ENCODE results near the gene WDR90. TPM values are rescaled to one million over a fixed set of nuclear protein-coding genes. Genes with fewer than 3 reads are reported as not detected.
A peak's percentile ranks its signal among the peaks of the same experiment; 100 is the strongest.

The WDR90 gene
- total RNA-seq, 1 experiment from 2014 or later = 68.2 TPM

DNA sequence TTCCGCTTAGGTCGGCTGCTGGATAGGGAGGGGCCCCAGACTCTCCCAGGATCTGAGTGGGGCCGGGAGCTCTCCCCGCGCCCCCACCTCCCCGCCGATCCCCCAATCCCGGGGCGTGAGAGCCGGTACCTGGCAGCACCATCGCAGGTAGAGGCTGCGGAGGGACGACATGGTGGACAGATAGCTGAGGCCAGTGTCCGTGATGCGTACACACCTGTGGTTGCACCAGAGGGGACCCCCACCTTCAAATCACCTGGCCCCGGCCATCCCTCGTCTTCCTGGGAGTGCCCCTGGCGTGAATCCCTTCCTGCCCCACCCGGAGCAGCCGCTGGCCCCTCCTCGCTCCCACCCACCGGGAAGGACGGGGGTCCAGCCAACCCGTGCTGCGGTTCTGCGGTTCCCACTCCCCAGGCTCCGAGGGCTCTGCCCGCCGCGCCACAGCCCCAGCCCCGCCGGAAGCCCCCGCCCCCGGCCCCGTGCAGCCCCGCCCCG, 45.7 kb downstream of the WDR90 start:
- no peaks in the 10 kb centered on the region for H3K79me1 ChIP-seq (ENCODE audit: insufficient read depth, low read depth, low read length, poor library complexity, severe bottlenecking)
- H2BK20ac ChIP-seq (ENCODE audit: low read depth, low read length, poor library complexity, severe bottlenecking) = no peak overlapping the region
- H3K9ac ChIP-seq (ENCODE audit: extremely low read depth, insufficient read length, low read length) = no peak overlapping the region
- no peaks in the 10 kb centered on the region for H4K20me1 ChIP-seq (ENCODE audit: control insufficient read depth, insufficient read depth, insufficient read length)
- Mint-ChIP-seq H3K27ac (no peak overlapping the region), H3K9me3 (no peaks in the 10 kb centered on the region; a peak in 1 of 5 replicates), H3K4me3 (peak overlapping the region; percentile 49 to 70), H3K36me3 (ENCODE audit: insufficient read depth in 1 of 3, low read depth in 3 of 3) (no peaks in the 10 kb centered on the region), H3K4me1 (peaks cover 0 to 9% of the 10 kb centered on the region in 2 experiments; a peak in 2 of 4 replicates), H3K27me3 (ENCODE audit: low read depth) (peaks cover 87% of the 10 kb centered on the region)
- H3K14ac ChIP-seq (ENCODE audit: insufficient read depth, low read length) = no peak overlapping the region
- H2BK120ac ChIP-seq (ENCODE audit: low read depth, low read length, poor library complexity, severe bottlenecking) = no peak overlapping the region
- no peak overlapping the region for H3K18ac ChIP-seq (ENCODE audit: insufficient read length, low read depth, low read length)
- H2BK5ac ChIP-seq (ENCODE audit: insufficient read length, low read length) = no peak overlapping the region
- no CpG with 5 or more reads among the region's 37 CpGs for WGBS (ENCODE audit: extremely low coverage, insufficient read length, low lambda C conversion rate)
- H3K9me3 ChIP-seq (ENCODE audit: control insufficient read depth, low read depth, low read length) = no peaks in the 10 kb centered on the region
- no peak overlapping the region for H2AFZ ChIP-seq (ENCODE audit: low read length)
- H3K27me3 ChIP-seq (ENCODE audit: insufficient read depth, low read length) = peaks cover 19% of the 10 kb centered on the region
- H2AK5ac ChIP-seq (ENCODE audit: insufficient read length, low read length) = no peak overlapping the region
- peaks cover 20% of the 10 kb centered on the region for H3K23me2 ChIP-seq (ENCODE audit: insufficient read length, low read depth, low read length, poor library complexity, severe bottlenecking)
- no peak overlapping the region for H3K23ac ChIP-seq (ENCODE audit: insufficient read length, low read depth, low read length)
- no peak overlapping the region for H3T11ph ChIP-seq (ENCODE audit: low read length)
- no peak overlapping the region for H4K8ac ChIP-seq (replicated peaks; ENCODE audit: insufficient read length, low read depth, low read length)
- H3K79me2 ChIP-seq (ENCODE audit: insufficient read depth, low read length) = no peaks in the 10 kb centered on the region
- no peak overlapping the region for H3K56ac ChIP-seq (ENCODE audit: insufficient read length, low read depth, low read length)
- TF ChIP-seq, protein P1, sequence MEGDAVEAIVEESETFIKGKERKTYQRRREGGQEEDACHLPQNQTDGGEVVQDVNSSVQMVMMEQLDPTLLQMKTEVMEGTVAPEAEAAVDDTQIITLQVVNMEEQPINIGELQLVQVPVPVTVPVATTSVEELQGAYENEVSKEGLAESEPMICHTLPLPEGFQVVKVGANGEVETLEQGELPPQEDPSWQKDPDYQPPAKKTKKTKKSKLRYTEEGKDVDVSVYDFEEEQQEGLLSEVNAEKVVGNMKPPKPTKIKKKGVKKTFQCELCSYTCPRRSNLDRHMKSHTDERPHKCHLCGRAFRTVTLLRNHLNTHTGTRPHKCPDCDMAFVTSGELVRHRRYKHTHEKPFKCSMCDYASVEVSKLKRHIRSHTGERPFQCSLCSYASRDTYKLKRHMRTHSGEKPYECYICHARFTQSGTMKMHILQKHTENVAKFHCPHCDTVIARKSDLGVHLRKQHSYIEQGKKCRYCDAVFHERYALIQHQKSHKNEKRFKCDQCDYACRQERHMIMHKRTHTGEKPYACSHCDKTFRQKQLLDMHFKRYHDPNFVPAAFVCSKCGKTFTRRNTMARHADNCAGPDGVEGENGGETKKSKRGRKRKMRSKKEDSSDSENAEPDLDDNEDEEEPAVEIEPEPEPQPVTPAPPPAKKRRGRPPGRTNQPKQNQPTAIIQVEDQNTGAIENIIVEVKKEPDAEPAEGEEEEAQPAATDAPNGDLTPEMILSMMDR (conservative IDR thresholded peaks at IDR 0.05) = no peak
- no peak overlapping the region for H3K27ac ChIP-seq (ENCODE audit: insufficient read length, low read depth, low read length)
- peak overlapping the region; percentile 56 for H3K4me2 ChIP-seq (ENCODE audit: insufficient read depth, insufficient read length, low read length)
- no peak overlapping the region for H2BK15ac ChIP-seq (ENCODE audit: low read depth, low read length)
- H3K4me1 ChIP-seq (ENCODE audit: insufficient read depth, low read length) = no peaks in the 10 kb centered on the region
- H4K5ac ChIP-seq (ENCODE audit: insufficient read length, low read depth, low read length) = no peak overlapping the region
- no peak overlapping the region for H3K4ac ChIP-seq (ENCODE audit: low read depth, low read length)
- no peak for DNase-seq
- H4K91ac ChIP-seq (ENCODE audit: insufficient read length, low read depth, low read length) = no peak overlapping the region
- no peak overlapping the region for H2BK12ac ChIP-seq (ENCODE audit: insufficient read length, low read depth, low read length)
